Glutamatergic neuron (in vitro differentiated cells): ENCODE results near the gene PGA5. TPM values are rescaled to one million over a fixed set of nuclear protein-coding genes. Genes with fewer than 3 reads are reported as not detected.
"Not testable (repeated sequence)": the region's sequence is repeated elsewhere in the genome, so short reads cannot be mapped to it uniquely, and the experiment has no call there.

ENCODE experiments used
- DNase-seq: peaks from one replicate; pipeline ENCODE4 v3.0.0; 2022
- H3K27ac Mint-ChIP-seq: one replicate; pipeline ENCODE4 v1.8.0; 2020; ENCODE audit warnings: mild to moderate bottlenecking, mixed read lengths, inconsistent platforms; ENCODE audit not compliant: unreplicated experiment
- H3K27me3 Mint-ChIP-seq: one replicate; pipeline ENCODE4 v1.8.0; 2020; ENCODE audit warnings: mild to moderate bottlenecking, moderate library complexity, mixed read lengths, inconsistent platforms; ENCODE audit not compliant: unreplicated experiment
- H3K36me3 Mint-ChIP-seq: one replicate; pipeline ENCODE4 v1.8.0; 2020; ENCODE audit warnings: mild to moderate bottlenecking, mixed read lengths, inconsistent platforms; ENCODE audit not compliant: unreplicated experiment
- H3K4me1 Mint-ChIP-seq: one replicate; pipeline ENCODE4 v1.8.0; 2020; ENCODE audit warnings: mild to moderate bottlenecking, low read depth, mixed read lengths, inconsistent platforms; ENCODE audit not compliant: unreplicated experiment
- H3K4me3 Mint-ChIP-seq: one replicate; pipeline ENCODE4 v1.8.0; 2020; ENCODE audit warnings: mild to moderate bottlenecking, mixed read lengths, inconsistent platforms; ENCODE audit not compliant: unreplicated experiment
- H3K9me3 Mint-ChIP-seq: one replicate; pipeline ENCODE4 v1.8.0; 2020; ENCODE audit warnings: mild to moderate bottlenecking, moderate library complexity, mixed read lengths, inconsistent platforms; ENCODE audit not compliant: unreplicated experiment
- CTCF ChIP-seq: fragments of 200-600 bp; sonication (generic); IDR thresholded peaks from one replicate; pipeline ENCODE4 v1.5.0; 2021; ENCODE audit not compliant: partially characterized antibody, unreplicated experiment
- total RNA-seq: library from RNA; stranded (reverse); fragmentation: NEBNext Ultra II Directional; extraction: Animal tissue kit (Norgen Biotek cat#: 25700); gene quantifications from one replicate; pipeline ENCODE4 v1.2.1, GENCODE V29; 2021; ENCODE audit not compliant: unreplicated experiment

PGA5 gene
- total RNA-seq, 1 donor from 2014 or later, result not detected

DNA sequence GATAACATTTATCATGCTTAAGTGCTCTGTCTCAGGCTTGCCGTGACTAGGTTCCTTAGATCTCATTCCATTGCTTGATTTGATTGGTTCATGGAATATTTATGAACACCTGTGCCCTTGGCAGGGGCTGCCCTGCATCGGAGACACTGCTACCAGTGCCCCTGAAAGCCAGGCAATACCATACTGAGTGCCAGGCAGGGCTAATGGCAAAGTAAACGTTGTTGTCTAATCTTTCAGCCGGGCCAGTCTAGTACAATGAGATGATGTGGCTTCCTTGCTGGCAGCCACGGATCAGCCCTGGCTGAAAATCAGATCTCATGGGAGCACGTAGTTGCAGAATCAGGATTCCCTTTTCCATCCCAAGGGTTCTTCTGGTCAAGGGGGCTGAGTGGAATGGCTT is 42.6 kb upstream of the PGA5 start:
- DNase-seq, result no peak
- H3K27me3 Mint-ChIP-seq, result no peaks in the 10 kb centered on the region
- H3K27ac Mint-ChIP-seq, result no peak overlapping the region
- no peaks in the 10 kb centered on the region for H3K36me3 Mint-ChIP-seq
- peaks cover 4% of the 10 kb centered on the region for H3K4me1 Mint-ChIP-seq
- no peak overlapping the region for H3K4me3 Mint-ChIP-seq
- TF ChIP-seq CTCF, result no peak
- H3K9me3 Mint-ChIP-seq, result peaks cover 13% of the 10 kb centered on the region

- Mint-ChIP-seq H3K4me3 (no peak overlapping the region), H3K9me3 (peaks cover 13% of the 10 kb centered on the region), H3K36me3 (no peaks in the 10 kb centered on the region), H3K27ac (no peak overlapping the region), H3K4me1 (peaks cover 4% of the 10 kb centered on the region), H3K27me3 (peaks cover 2% of the 10 kb centered on the region)
- TF ChIP-seq CTCF, result no peak
- DNase-seq, result no peak
Observed at GRCh38 chr11:61198948-61199523, 41.9 kb upstream of the PGA5 start.

GRCh38 chr11:61201476-61201875 is 39.5 kb upstream of the PGA5 start:
- no peak for DNase-seq
- no peak overlapping the region for H3K27ac Mint-ChIP-seq

GRCh38 chr11:61202950-61203746 is 37.8 kb upstream of the PGA5 start, which contains the start of gene PGA3:
PGA3 (plus strand) TSS chr11:61203515; CDS start chr11:61203565, 50 bp downstream.
- H3K9me3 Mint-ChIP-seq, H3K27me3 Mint-ChIP-seq, H3K4me1 Mint-ChIP-seq, DNase-seq, H3K36me3 Mint-ChIP-seq, H3K4me3 Mint-ChIP-seq, H3K27ac Mint-ChIP-seq: not testable (repeated sequence)

More at GRCh38 chr11:61201476-61201875, 39.5 kb upstream of the PGA5 start:
- Mint-ChIP-seq H3K9me3 (peaks cover 6% of the 10 kb centered on the region), H3K27me3 (peaks cover 6% of the 10 kb centered on the region), H3K4me3 (no peak overlapping the region), H3K36me3 (no peaks in the 10 kb centered on the region), H3K4me1 (no peaks in the 10 kb centered on the region)
- no peak for TF ChIP-seq CTCF

DNA sequence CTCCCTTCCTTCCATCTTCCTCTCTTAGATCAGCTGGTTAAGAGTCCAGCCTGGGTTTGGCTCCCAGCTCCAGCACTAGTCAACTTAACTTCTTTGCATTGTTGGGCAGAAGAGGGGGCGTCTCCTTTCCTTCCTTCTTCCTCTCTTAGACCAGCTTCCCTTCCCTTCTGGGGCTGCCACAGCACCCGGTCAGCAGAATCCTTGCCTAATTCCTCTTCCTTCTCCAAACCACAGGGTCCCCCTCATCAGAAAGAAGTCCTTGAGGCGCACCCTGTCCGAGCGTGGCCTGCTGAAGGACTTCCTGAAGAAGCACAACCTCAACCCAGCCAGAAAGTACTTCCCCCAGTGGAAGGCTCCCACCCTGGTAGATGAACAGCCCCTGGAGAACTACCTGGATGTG is 37.1 kb upstream of the PGA5 start:
- DNase-seq, H3K36me3 Mint-ChIP-seq, H3K9me3 Mint-ChIP-seq, H3K27ac Mint-ChIP-seq, H3K4me1 Mint-ChIP-seq, H3K27me3 Mint-ChIP-seq, H3K4me3 Mint-ChIP-seq: not testable (repeated sequence)

GRCh38 chr11:61204502-61205059 is 36.4 kb upstream of the PGA5 start:
- H3K36me3 Mint-ChIP-seq, DNase-seq, H3K9me3 Mint-ChIP-seq, H3K27ac Mint-ChIP-seq, H3K4me1 Mint-ChIP-seq, H3K27me3 Mint-ChIP-seq, H3K4me3 Mint-ChIP-seq: not testable (repeated sequence)

DNA sequence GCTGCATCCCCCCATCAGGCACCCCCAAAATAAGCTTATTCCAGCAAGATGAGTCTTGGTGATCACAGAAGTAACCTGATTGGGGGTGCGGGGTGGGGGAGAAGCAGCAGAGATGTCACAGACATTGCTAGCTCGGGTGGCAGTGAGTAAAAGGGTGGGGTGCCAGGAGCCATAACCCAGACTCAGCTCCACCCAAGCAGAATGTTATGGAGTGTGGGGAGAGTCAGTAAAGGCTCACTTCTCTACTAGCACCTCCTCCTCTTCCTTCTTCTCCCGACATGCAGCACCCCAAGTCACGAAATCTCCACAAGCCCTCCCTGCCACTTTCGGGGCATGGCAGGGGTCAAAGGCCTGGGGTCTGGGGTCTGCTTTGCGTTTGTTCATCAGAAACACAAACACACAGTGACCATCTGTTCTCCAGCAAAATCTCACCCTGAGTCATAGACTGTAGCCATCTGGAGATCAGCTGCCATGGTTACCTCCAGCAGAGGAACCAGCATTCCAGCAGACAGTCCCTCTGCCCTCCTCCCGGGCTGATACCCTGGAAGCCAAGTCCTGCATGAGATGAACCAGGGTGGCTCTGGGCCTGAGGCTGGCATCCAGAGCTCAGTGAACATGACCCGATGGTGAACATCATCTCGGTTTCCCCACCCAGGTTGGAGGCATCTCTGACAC is 33.2 kb upstream of the PGA5 start:
- not testable (repeated sequence) for H3K4me1 Mint-ChIP-seq, DNase-seq, H3K27ac Mint-ChIP-seq, H3K36me3 Mint-ChIP-seq, H3K4me3 Mint-ChIP-seq, H3K27me3 Mint-ChIP-seq, H3K9me3 Mint-ChIP-seq

DNA sequence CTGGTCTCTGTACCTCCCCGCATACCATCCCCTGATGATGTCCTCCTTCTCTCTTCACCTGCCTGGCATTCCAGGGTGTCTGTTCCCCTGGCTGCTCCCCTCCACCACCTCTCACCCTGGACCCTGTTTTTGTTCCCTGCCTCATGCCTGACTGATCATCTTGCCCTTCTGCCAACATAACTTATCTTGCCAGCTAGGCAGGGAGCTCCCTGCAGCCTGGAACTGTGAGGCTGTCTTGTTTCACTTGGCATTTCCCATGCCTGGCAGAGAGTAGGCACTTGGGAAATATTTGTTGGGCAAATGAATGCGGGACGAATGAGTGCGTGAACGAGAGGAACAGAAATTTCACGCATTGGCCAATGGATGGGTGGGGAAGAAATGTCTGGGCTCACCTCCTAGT is 30.3 kb upstream of the PGA5 start:
- H3K27ac Mint-ChIP-seq, H3K36me3 Mint-ChIP-seq, H3K9me3 Mint-ChIP-seq: not testable (repeated sequence)

More for the DNA sequence above, 30.3 kb upstream of the PGA5 start:
- not testable (repeated sequence) for DNase-seq, H3K27me3 Mint-ChIP-seq, H3K4me3 Mint-ChIP-seq, H3K4me1 Mint-ChIP-seq
